Parathyroid adenoma (tissue), 2 donors: ENCODE results near the gene MYH7B.
A peak's percentile ranks its signal among the peaks of the same experiment; 100 is the strongest.

ENCODE experiments used
- H2AFZ ChIP-seq: fragments of 300-600 bp; sonication (generic); one replicate; pipeline ENCODE4 v1.7.0; 2017; ENCODE audit warnings: antibody characterized with exemption, mild to moderate bottlenecking
- H3K27ac ChIP-seq: fragments of 300-600 bp; sonication (generic); one replicate; pipeline ENCODE4 v1.7.0; 2017
- H3K27me3 ChIP-seq: fragments of 300-600 bp; sonication (generic); one replicate; pipeline ENCODE4 v1.7.0; 2017; ENCODE audit warnings: low read length; ENCODE audit not compliant: control insufficient read depth, insufficient read depth
- H3K36me3 ChIP-seq: fragments of 300-600 bp; sonication (generic); one replicate; pipeline ENCODE4 v1.7.0; 2017; ENCODE audit warnings: low read length; ENCODE audit not compliant: control insufficient read depth, insufficient read depth
- H3K4me1 ChIP-seq: fragments of 300-600 bp; sonication (generic); one replicate; pipeline ENCODE4 v1.7.0; 2017; ENCODE audit warnings: control low read depth
- H3K4me2 ChIP-seq: fragments of 300-600 bp; sonication (generic); one replicate; pipeline ENCODE4 v1.7.0; 2017; ENCODE audit warnings: low read length
- H3K4me3 ChIP-seq: fragments of 300-600 bp; sonication (generic); one replicate; pipeline ENCODE4 v1.7.0; 2017; ENCODE audit warnings: low read depth, low read length
- H3K79me2 ChIP-seq: fragments of 300-600 bp; sonication (generic); one replicate; pipeline ENCODE4 v1.7.0; 2017; ENCODE audit warnings: control low read depth
- H3K9ac ChIP-seq: fragments of 300-600 bp; sonication (generic); one replicate; pipeline ENCODE4 v1.7.0; 2017; ENCODE audit warnings: mild to moderate bottlenecking
- H3K9me3 ChIP-seq: fragments of 300-600 bp; sonication (generic); one replicate; pipeline ENCODE4 v1.7.0; 2017; ENCODE audit warnings: low read length; ENCODE audit not compliant: control insufficient read depth
- TF ChIP-seq, protein P1 (sequence below): fragments of 300-600 bp; sonication (generic); IDR thresholded peaks from one replicate; pipeline ENCODE4 v1.7.0; 2017; ENCODE audit warnings: antibody characterized with exemption, mild to moderate bottlenecking
- donor health status: primary hyperparathyroidism.

MYH7B gene

GRCh38 chr20:34953960-34954359, 1.7 kb upstream of the MYH7B start:
- Histone ChIP-seq H3K79me2 (no peaks in the 10 kb centered on the region), H3K27ac (no peak overlapping the region), H3K9me3 (no peaks in the 10 kb centered on the region), H3K4me3 (no peak overlapping the region), H3K4me1 (peaks cover 9% of the 10 kb centered on the region), H3K9ac (no peak overlapping the region), H3K36me3 (no peaks in the 10 kb centered on the region), H2AFZ (no peak overlapping the region), H3K27me3 (no peaks in the 10 kb centered on the region), H3K4me2 (no peak overlapping the region)
- TF ChIP-seq, protein P1, sequence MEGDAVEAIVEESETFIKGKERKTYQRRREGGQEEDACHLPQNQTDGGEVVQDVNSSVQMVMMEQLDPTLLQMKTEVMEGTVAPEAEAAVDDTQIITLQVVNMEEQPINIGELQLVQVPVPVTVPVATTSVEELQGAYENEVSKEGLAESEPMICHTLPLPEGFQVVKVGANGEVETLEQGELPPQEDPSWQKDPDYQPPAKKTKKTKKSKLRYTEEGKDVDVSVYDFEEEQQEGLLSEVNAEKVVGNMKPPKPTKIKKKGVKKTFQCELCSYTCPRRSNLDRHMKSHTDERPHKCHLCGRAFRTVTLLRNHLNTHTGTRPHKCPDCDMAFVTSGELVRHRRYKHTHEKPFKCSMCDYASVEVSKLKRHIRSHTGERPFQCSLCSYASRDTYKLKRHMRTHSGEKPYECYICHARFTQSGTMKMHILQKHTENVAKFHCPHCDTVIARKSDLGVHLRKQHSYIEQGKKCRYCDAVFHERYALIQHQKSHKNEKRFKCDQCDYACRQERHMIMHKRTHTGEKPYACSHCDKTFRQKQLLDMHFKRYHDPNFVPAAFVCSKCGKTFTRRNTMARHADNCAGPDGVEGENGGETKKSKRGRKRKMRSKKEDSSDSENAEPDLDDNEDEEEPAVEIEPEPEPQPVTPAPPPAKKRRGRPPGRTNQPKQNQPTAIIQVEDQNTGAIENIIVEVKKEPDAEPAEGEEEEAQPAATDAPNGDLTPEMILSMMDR = no peak

DNA sequence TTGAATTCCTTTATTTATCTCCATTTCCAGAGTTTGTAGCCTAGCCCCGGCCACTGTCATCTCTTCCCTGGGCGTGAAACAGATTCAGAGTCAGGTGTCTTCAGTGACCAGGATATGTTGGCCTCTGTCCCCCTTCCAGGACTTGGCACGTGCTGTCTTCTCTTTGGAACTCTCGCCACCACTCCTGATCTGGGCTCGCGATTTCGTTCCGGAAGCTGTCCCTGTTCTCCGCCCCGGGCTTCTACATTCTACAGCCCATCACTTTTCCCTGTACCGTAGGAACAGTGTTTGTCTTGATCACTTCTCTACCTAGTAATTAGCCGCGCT, 801 bp upstream of the MYH7B start:
- no peak overlapping the region for H3K9ac ChIP-seq
- peak overlapping the region; percentile 89 for H3K4me3 ChIP-seq
- H3K4me2 ChIP-seq = peak overlapping the region; percentile 99
- no peaks in the 10 kb centered on the region for H3K9me3 ChIP-seq
- H3K36me3 ChIP-seq = no peaks in the 10 kb centered on the region
- H3K27me3 ChIP-seq = no peaks in the 10 kb centered on the region
- H2AFZ ChIP-seq = peak overlapping the region; percentile 100
- H3K4me1 ChIP-seq = peaks cover 9% of the 10 kb centered on the region
- H3K27ac ChIP-seq = peak overlapping the region; percentile 94
- no peaks in the 10 kb centered on the region for H3K79me2 ChIP-seq
- TF ChIP-seq, protein P1 = no peak

- peak overlapping the region; percentile 100 for H2AFZ ChIP-seq
Observed at GRCh38 chr20:34956041-34956458, 382 bp downstream of the MYH7B start.

DNA sequence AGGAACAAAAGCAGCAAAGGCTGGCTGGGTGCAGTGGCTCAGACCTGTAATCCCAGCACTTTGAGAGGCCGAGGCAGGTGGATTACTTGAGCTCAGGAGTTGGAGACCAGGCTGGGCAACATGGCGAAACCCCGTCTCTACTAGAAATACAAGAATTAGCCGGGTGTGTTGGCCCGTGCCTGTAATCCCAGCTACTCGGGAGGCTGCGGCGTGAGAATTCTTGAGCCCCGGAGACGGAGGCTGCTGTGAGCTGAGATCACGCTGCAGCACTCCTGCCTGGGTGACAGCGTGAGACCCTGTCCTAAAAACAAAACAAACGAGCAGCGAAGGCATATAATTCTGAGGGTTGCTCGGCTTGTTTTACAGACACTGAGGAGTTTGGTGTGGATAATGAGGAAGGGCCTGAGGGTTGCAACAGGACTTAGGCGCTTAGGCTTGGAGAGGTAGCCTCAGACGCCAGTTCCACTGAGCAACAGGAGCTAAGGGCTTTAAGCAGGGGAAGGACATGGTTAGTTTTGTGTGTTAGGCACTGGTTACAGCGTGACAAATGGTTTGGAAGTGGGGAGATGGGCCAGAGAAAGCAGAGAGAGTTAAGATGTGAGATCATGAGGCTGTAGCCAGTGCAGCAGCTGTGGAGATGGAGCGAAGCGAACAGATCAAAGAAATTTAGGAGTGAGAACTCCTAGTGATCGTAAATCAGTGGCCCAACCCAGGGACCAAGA, 1.2 kb downstream of the MYH7B start:
- H3K9ac ChIP-seq = no peak overlapping the region
- H3K4me2 ChIP-seq = no peak overlapping the region
- H3K27ac ChIP-seq = no peak overlapping the region
- H3K36me3 ChIP-seq = no peaks in the 10 kb centered on the region
- no peaks in the 10 kb centered on the region for H3K27me3 ChIP-seq
- no peak overlapping the region for H3K4me3 ChIP-seq
- H3K9me3 ChIP-seq = no peaks in the 10 kb centered on the region
- no peak overlapping the region for H2AFZ ChIP-seq
- H3K79me2 ChIP-seq = no peaks in the 10 kb centered on the region
- H3K4me1 ChIP-seq = peaks cover 9% of the 10 kb centered on the region
- TF ChIP-seq, protein P1 = no peak

More at GRCh38 chr20:34956041-34956458, 382 bp downstream of the MYH7B start:
- Histone ChIP-seq H3K4me1 (peaks cover 9% of the 10 kb centered on the region), H3K9ac (peak overlapping the region; percentile 84), H3K79me2 (no peaks in the 10 kb centered on the region), H3K36me3 (no peaks in the 10 kb centered on the region), H3K4me3 (peak overlapping the region; percentile 89), H3K27ac (peak overlapping the region; percentile 94), H3K4me2 (peak overlapping the region; percentile 99), H3K27me3 (no peaks in the 10 kb centered on the region), H3K9me3 (no peaks in the 10 kb centered on the region)
- TF ChIP-seq, protein P1 = peak; percentile 2

DNA sequence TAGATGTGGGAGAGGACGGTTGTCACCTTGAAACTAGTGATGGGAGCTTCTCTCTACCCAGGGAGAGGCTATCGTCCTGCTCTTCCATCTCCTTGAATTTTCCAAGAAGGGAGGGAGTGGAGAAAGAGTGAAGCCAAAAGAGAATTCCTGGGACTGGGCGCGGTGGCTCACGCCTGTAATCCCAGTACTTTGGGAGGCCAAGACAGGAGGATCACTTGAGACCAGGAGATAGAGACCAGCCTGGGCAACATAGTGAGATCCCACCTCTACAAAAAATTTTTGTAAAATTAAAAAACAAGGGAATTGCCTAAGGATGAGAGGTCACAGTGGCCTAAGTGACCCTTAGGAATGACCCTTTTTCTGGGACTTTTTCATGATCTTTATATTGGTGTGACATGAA, 8.8 kb downstream of the MYH7B start:
- no peaks in the 10 kb centered on the region for H3K79me2 ChIP-seq
- H3K4me1 ChIP-seq = peaks cover 4% of the 10 kb centered on the region
- no peaks in the 10 kb centered on the region for H3K9me3 ChIP-seq
- no peaks in the 10 kb centered on the region for H3K36me3 ChIP-seq
- H3K4me3 ChIP-seq = no peak overlapping the region
- peak overlapping the region; percentile 40 for H3K4me2 ChIP-seq
- H3K27ac ChIP-seq = peak overlapping the region; percentile 33
- TF ChIP-seq, protein P1 = no peak
- no peaks in the 10 kb centered on the region for H3K27me3 ChIP-seq
- H3K9ac ChIP-seq = no peak overlapping the region
- H2AFZ ChIP-seq = peak overlapping the region; percentile 13
